Choroid plexus epithelial cell (primary cell): Measurements from ENCODE around the gene ZDHHC6.

ENCODE experiments used
- DNase-seq: peaks from one replicate; pipeline ENCODE4 v3.0.0-alpha.2; 2010; ENCODE audit warnings: low read depth
- H3K4me3 ChIP-seq: 2 replicates; pipeline ENCODE4 v1.5.1; 2011; ENCODE audit warnings: low read depth, mild to moderate bottlenecking, control low read depth, low read length, moderate library complexity
- CTCF ChIP-seq: conservative IDR thresholded peaks from 2 replicates; pipeline ENCODE4 v1.5.1; 2011; ENCODE audit warnings: low read depth, mild to moderate bottlenecking, control low read depth, inconsistent platforms, low read length, moderate library complexity

ZDHHC6 gene

GRCh38 chr10:112460366-112460765, 13.7 kb upstream of the ZDHHC6 start:
- H3K4me3 ChIP-seq: no peak overlapping the region
- TF ChIP-seq CTCF: no peak
- no peak for DNase-seq

GRCh38 chr10:112456533-112456932, 9.8 kb upstream of the ZDHHC6 start:
- no peak for DNase-seq
- no peak for TF ChIP-seq CTCF
- H3K4me3 ChIP-seq: no peak overlapping the region

- no peak overlapping the region for H3K4me3 ChIP-seq
- TF ChIP-seq CTCF: no peak
- DNase-seq: no peak
Measured at GRCh38 chr10:112454910-112455779, 8.4 kb upstream of the ZDHHC6 start.

DNA sequence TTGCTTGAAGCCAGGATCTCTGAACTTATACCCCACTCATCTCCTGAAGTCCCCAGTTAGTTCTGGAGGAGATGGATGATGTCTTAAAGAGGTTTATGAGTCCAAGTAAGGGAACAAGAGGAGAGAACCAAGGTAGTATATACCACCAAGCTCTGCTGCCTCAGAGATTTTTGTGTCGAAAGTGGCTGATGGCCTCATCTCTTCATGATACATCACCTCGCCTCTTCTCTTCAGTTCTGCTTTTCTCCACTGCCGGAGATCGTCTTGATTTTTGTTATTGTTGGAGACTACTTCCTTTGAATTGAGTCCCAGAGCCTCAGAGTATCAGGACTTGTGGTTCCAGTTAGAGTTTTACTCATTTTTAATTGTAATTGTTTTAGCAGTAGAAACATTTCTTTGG, 2.2 kb upstream of the ZDHHC6 start:
- no peak for TF ChIP-seq CTCF
- DNase-seq: no peak
- no peak overlapping the region for H3K4me3 ChIP-seq

DNA sequence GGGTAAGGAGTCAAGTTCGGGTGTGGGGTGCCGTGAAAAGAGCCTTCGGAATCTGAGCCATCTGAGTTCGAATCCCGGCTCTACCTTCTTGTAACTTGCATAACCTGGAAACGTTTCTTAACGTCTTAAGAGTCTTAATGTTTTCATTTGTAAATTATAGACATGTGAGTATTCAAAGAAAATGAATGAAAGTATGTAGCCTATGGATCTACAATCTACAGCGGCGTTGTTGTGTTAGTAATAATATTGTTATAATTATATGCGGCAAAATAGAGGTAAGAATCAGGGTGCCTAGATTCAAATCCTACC, 860 bp upstream of the ZDHHC6 start:
- no peak for TF ChIP-seq CTCF
- H3K4me3 ChIP-seq: peak overlapping the region; percentile 99
- no peak for DNase-seq

DNA sequence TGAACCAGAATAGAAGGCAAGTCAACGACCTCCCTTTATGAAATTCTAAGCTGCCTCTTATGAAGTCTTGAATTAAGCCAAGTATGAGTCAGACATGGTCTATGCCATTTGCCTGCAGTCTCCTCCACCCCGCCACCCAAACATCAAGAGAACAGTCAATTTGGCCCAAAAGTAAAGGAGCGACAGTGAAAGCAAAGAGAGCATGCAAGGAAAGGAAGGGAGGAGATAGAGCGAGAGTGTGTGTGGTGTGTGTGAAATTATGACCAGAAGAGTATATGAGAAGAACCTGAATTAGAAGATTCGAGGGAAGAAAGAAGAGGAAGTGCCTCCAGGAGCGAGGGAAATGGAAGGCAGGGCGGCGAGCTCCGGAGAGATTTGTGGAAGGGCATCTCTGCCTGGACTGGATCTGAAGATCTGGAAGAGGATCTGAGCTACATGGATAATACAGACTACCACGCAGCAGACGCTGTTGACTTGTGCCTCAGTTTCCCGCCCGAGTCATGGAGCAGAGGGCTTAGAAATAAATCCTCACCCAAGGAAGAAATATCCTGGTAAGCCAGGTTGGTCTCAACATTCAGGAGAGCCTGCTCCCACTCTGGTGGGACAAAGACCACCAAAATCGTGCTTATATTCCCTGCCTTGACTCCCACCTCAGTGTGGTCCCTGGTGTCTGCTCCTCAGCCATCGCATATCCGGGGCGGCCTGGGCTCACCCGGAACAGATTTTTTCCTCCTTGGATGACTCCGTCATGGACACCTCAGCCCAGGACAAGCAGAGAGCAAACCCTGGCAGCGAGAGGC, 459 bp downstream of the ZDHHC6 start:
- no peak for TF ChIP-seq CTCF
- H3K4me3 ChIP-seq: peak overlapping the region; percentile 99
- DNase-seq: peak; percentile 27
